Stomach (tissue), 4 donors: ENCODE measurements around the gene ASAP2.

Experiments
- CTCF ChIP-seq, 7 experiments: fragments of 450-650 bp in 4 of 7; fragments of 200-600 bp in 3 of 7; sonication (generic) in 3 of 7; IDR thresholded peaks; one replicate each; pipeline ENCODE4 v1.5.1; 2016 to 2019; ENCODE audit warnings: antibody characterized with exemption in 7 of 7, control low read depth in 2 of 7, mild to moderate bottlenecking in 1 of 7
- POLR2AphosphoS5 ChIP-seq, 3 donors: sonication (generic); formaldehyde crosslinking; IDR thresholded peaks; one replicate each; pipeline ENCODE4 v1.6.1; 2016; ENCODE audit warnings: antibody characterized with exemption in 3 of 3

GRCh38 chr2:9405636-9406035 lies 199.0 kb downstream of the ASAP2 start:
- TF ChIP-seq CTCF (IDR thresholded peaks at IDR 0.05) (no peak), POLR2AphosphoS5 (IDR thresholded peaks at IDR 0.05) (no peak)
